Pancreas (tissue), 10 donors: ENCODE measurements around the gene P2RX4. TPM values are rescaled to one million over a fixed set of nuclear protein-coding genes. Genes with fewer than 3 reads are reported as not detected.

ENCODE experiments used
- ATAC-seq, 4 donors: fragments of 200-7000 bp; cut with Tn5 transposase; one replicate each; pipeline versions ENCODE4 v1.8.0 to v1.9.1; 2020; ENCODE audit warnings: mild to moderate bottlenecking in 4 of 4, moderate library complexity in 4 of 4
- DNase-seq, 6 donors: peaks; one replicate each; pipeline ENCODE4 v3.0.0-alpha.2; 2020
- FAIRE-seq: peaks from 2 replicates; lab custom pipeline; 2012; peaks lifted over from hg19 to GRCh38; lab: Jason Lieb, UNC
- H3K27ac ChIP-seq, 4 donors: fragments of 200-600 bp; sonication (generic); 1 replicate in 3 of 4; 2 replicates in 1 of 4; pipeline versions ENCODE4 v1.5.0 to v1.8.0; 2020
- H3K27me3 ChIP-seq, 4 donors: fragments of 200-600 bp; one replicate each; pipeline ENCODE4 v1.8.0; 2021
- H3K36me3 ChIP-seq, 3 donors: fragments of 200-600 bp; sonication (generic) in 1 of 3; one replicate each; pipeline versions ENCODE4 v1.5.0 to v1.8.0; 2020 to 2021
- H3K4me1 ChIP-seq, 3 donors: fragments of 200-600 bp; one replicate each; pipeline ENCODE4 v1.8.0; 2021
- H3K4me3 ChIP-seq, 4 donors: fragments of 200-600 bp; sonication (generic) in 2 of 4; one replicate each; pipeline versions ENCODE4 v1.5.0 to v1.8.0; 2020 to 2021
- H3K9me3 ChIP-seq, 4 donors: fragments of 200-600 bp; one replicate each; pipeline ENCODE4 v1.8.0; 2021
- CTCF ChIP-seq, 4 donors: fragments of 200-600 bp; sonication (generic) in 3 of 4; IDR thresholded peaks; one replicate each; pipeline versions ENCODE4 v1.5.0 to v1.8.0; 2021; ENCODE audit warnings: antibody characterized with exemption in 4 of 4
- WGBS, 2 donors: extraction: QIAGEN DNeasy Blood & Tissue Kit; methylation state at CpG; one replicate each; pipeline ENCODE4 v1.1.7; 2013; 5-methylcytosine and 5-hydroxymethylcytosine counted together
- intact Hi-C, 3 donors: fragments of 100-400 bp; cut with DNase I; formaldehyde crosslinking; loops; one replicate each; pipeline versions ENCODE4 v1.11.1 to v1.14.2; 2022
- polyA plus RNA-seq, 2 donors: library from polyadenylated mRNA; stranded (reverse); fragments of 200-250 nt; gene quantifications; one replicate each; pipeline ENCODE4 v1.2.3, GENCODE V29; 2013
- total RNA-seq, 6 donors: library from RNA; stranded (reverse); fragmentation: NEBNext Ultra II Directional in 4 of 6; extraction: Animal tissue kit (Norgen Biotek cat#: 25700) in 4 of 6; gene quantifications; one replicate each; pipeline versions ENCODE4 v1.2.1 to v1.2.4, GENCODE V29; 2021 to 2023
- donor health status: healthy with polysubstance abuse.
- donor health status: DM: no; HTN: no; CAD: no; lungs with moderate emphysema.
- donor health status: DM: no; HTN: no; CAD: no.
- donor health status: control.
- donor health status: control.
- donor health status: Bipolar disorder and iron deficiency.
- donor health status: DM: yes; HTN: yes; CAD: no.
- donor health status: DM: no; HTN: no; CAD: no.
- donor health status: DM: no; HTN: no; CAD: no.
- donor health status: DM: yes; HTN: yes; CAD: no.

Gene P2RX4
- total and polyA plus RNA-seq, 8 donors = 27.5 to 60.1 (median 33.1) TPM

DNA sequence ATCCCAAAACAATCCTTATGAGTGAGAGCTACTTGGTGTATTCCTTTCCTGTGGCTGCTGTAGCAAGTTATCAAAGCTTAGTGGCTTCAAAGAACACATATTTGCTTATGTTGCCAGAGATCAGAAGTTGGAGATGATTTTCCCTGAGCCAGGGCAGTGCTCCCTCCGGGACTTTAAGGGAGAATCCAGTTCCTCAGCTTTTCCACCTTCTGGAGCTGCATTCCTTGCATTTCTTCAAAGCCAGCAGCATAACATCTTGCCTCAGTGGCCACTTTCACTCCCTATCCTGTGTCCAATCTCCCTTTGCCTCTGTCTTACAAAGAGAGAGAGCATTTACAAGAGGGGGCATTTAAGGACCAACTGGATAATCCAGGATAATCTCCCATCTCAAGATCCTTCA lies 43.6 kb upstream of the P2RX4 start:
- WGBS, 2 donors = 36 to 94% methylated on average over 1 of the region's 1 CpG
- no peak for TF ChIP-seq CTCF (IDR thresholded peaks at IDR 0.05)
- H3K27ac ChIP-seq = no peak overlapping the region
- FAIRE-seq (no peak), DNase-seq (no peak), ATAC-seq (no peak)
- no peaks in the 10 kb centered on the region for H3K4me1 ChIP-seq
- H3K27me3 ChIP-seq = no peaks in the 10 kb centered on the region
- H3K4me3 ChIP-seq = no peak overlapping the region
- no peaks in the 10 kb centered on the region for H3K9me3 ChIP-seq
- H3K36me3 ChIP-seq = no peaks in the 10 kb centered on the region
- intact Hi-C loops = no loop called here

GRCh38 chr12:121167232-121167820 lies 42.6 kb upstream of the P2RX4 start:
- no peak for DNase-seq
- no peak for FAIRE-seq
- 86 to 88% methylated on average over 14 of the region's 14 CpGs for WGBS, 2 donors
- intact Hi-C loops = no loop called here
- Histone ChIP-seq H3K27ac (no peak overlapping the region), H3K9me3 (no peaks in the 10 kb centered on the region), H3K36me3 (no peaks in the 10 kb centered on the region), H3K27me3 (no peaks in the 10 kb centered on the region), H3K4me3 (no peak overlapping the region), H3K4me1 (no peaks in the 10 kb centered on the region)
- ATAC-seq = no peak
- TF ChIP-seq CTCF (IDR thresholded peaks at IDR 0.05) = no peak

GRCh38 chr12:121167951-121168350 lies 42.0 kb upstream of the P2RX4 start:
- TF ChIP-seq CTCF (IDR thresholded peaks at IDR 0.05) = no peak
- Histone ChIP-seq H3K4me1 (peaks cover 0 to 1% (median 0%) of the 10 kb centered on the region in 3 donors), H3K27me3 (no peaks in the 10 kb centered on the region), H3K36me3 (no peaks in the 10 kb centered on the region), H3K4me3 (no peak overlapping the region), H3K9me3 (no peaks in the 10 kb centered on the region), H3K27ac (no peak overlapping the region)
- FAIRE-seq (no peak), DNase-seq (no peak), ATAC-seq (no peak)
- 58 to 73% methylated on average over 3 of the region's 3 CpGs for WGBS, 2 donors
- intact Hi-C loops = no loop called here

DNA sequence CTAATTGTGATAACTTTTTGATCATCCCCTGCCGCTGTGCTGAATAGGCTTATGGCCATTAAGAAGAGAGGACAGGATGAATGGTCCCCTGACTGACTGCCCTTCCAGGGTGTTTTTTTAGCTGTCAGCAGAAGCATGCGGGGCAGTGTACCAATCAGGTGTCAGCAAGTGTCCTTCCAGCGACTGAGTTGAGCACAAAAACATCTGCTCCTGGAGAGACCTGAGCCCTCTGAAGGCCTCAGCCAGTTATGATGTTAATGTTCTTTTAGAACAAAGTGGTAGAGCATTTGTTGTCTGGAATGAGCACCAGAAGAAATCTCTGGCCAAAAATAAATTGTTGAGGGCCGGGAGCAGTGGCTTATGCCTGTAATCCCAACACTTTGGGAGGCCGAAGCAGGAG lies 39.8 kb upstream of the P2RX4 start:
- Histone ChIP-seq H3K9me3 (no peaks in the 10 kb centered on the region), H3K36me3 (no peaks in the 10 kb centered on the region), H3K4me1 (peaks cover 6 to 19% (median 9%) of the 10 kb centered on the region in 3 donors), H3K4me3 (no peak overlapping the region), H3K27me3 (no peaks in the 10 kb centered on the region), H3K27ac (no peak overlapping the region)
- TF ChIP-seq CTCF (IDR thresholded peaks at IDR 0.05) = no peak
- FAIRE-seq = no peak
- intact Hi-C loops = no loop called here
- no peak for ATAC-seq
- DNase-seq = no peak
- 81 to 85% methylated on average over 5 of the region's 5 CpGs for whole genome bisulfite sequencing, 2 donors

GRCh38 chr12:121170611-121171260 lies 39.2 kb upstream of the P2RX4 start:
- Histone ChIP-seq H3K36me3 (no peaks in the 10 kb centered on the region), H3K27me3 (no peaks in the 10 kb centered on the region), H3K9me3 (no peaks in the 10 kb centered on the region), H3K4me1 (peaks cover 6 to 19% (median 9%) of the 10 kb centered on the region in 3 donors), H3K27ac (no peak overlapping the region), H3K4me3 (no peak overlapping the region)
- FAIRE-seq (no peak), ATAC-seq (no peak), DNase-seq (no peak)
- intact Hi-C loops = no loop called here
- 82 to 86% methylated on average over 14 of the region's 14 CpGs for WGBS, 2 donors
- no peak for TF ChIP-seq CTCF (IDR thresholded peaks at IDR 0.05)
